NCI-H2081 (cell line): ENCODE results near the gene ANKRD62.
"Not testable (repeated sequence)": the region's sequence is repeated elsewhere in the genome, so short reads cannot be mapped to it uniquely, and the experiment has no call there.

Source experiments
- DNase-seq, 2 experiments: peaks; one replicate each; lab custom pipeline; 2025; lab: John Stamatoyannopoulos, UW

Gene ANKRD62

DNA sequence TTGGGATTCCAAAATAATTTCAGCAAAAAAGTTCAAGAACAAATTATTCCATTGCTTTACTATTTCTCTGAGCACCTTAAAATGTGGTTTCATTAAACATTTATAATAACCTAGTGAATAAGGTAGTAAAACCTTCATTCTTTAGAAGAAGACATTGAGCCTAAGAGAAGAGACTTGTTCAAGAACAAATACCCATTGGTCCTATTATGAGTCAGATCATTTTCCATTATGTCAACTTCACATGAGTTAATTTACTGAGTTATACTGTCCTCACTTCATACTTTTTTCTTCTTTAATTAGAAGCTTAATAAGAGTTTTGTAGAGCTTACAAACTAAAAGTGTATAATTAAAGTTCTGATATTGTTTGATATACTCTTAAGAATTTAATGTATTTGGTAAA lies 5.5 kb downstream of the ANKRD62 start:
- DNase-seq: no peak

- DNase-seq: no peak
Measured at GRCh38 chr18:12101266-12101665, 7.6 kb downstream of the ANKRD62 start.

GRCh38 chr18:12102136-12102842 lies 8.6 kb downstream of the ANKRD62 start:
- DNase-seq: peak in 1 of 2 experiments; percentile 13

DNA sequence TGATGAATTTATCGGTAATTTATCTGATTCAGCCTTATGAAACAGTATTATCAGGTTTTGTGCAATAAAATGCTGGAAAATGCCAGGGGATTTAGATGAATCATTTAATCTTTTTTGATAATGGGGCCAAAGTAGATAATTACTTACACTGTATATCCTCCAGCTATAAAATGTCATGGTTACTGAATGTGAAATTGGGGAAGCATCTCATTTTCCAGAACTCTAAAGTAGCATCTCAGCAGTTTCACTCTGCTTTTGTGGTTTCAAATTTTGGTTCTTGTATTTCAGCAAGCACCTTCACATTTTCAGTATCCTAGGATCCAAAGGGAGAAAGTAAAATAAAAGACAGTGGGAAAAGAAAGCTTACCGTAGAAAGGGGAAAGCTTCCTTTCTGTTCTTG lies 12.8 kb downstream of the ANKRD62 start:
- no peak for DNase-seq

GRCh38 chr18:12109836-12110235 lies 16.2 kb downstream of the ANKRD62 start:
- no peak for DNase-seq

GRCh38 chr18:12113999-12114646 lies 20.5 kb downstream of the ANKRD62 start:
- DNase-seq: no peak

- no peak for DNase-seq
Measured at GRCh38 chr18:12119358-12119757, 25.7 kb downstream of the ANKRD62 start.

DNA sequence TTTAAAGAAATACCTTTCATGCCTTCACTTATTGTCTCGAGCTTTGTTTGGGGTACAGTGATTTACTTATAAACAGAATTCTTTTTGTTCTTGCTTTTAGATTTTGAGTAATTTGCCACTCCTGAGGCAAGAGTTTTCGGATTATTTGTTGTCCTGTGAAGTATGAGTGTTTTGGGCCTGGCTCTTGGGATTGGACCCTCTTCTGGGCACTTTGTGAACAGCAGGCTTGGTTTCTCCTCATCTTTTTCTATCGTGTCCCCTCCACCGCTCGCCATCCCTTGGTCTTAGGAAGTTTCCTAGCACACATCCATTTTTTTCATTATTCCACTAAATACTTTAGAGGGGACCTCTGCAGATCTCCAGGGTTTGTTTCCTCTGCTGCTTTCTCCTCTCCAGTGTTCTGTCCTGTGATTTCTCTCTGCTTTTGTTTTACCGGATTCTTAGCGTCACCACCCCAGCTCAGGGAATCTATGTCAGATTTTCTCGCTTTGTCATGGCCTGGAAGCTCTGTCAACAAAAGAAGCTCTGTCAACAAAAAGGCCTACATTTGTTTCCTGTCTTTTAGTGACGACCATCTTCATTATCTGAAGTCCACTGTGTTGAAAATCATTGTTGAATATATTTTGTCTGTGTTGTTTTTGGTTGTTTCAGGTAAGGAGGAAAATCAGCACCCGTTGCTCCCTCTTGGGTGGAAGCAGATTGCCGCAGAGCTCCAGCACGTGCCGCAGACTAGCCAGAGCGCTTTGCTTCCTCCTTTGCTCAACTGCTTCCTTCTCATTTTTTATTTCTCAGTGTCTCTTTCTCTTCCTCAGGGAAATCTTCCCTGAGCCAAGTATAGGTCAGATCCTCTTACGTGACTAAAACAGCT lies 27.8 kb downstream of the ANKRD62 start:
- DNase-seq: no peak

- DNase-seq: not testable (repeated sequence)
Measured at GRCh38 chr18:12122043-12122389, 28.4 kb downstream of the ANKRD62 start.

GRCh38 chr18:12127647-12128046 lies 34.0 kb downstream of the ANKRD62 start:
- DNase-seq: not testable (repeated sequence)

- not testable (repeated sequence) for DNase-seq
Measured at GRCh38 chr18:12138831-12139230, 45.2 kb downstream of the ANKRD62 start.

GRCh38 chr18:12140866-12141265 lies 47.2 kb downstream of the ANKRD62 start:
- not testable (repeated sequence) for DNase-seq

- DNase-seq: not testable (repeated sequence)
Measured at GRCh38 chr18:12141778-12142177, 48.1 kb downstream of the ANKRD62 start.

DNA sequence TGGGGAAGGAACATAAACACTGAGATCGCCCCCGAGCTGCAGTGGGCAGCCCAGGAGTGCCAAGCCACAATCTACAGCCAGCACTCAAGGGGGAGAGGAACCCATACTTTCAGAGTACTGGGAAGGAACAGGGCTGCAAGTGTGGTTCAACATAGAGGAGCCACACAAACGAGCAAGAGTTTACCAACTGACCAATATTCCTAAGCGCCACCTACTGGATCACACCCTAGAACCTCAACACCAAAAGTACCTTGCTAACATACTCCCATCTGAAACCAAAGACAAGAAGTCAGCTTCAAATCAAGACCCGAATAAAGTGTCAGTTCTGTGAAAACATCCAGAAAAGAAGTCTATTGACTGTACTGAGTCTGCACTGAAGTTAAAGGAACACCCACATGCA lies 55.8 kb downstream of the ANKRD62 start:
- DNase-seq: not testable (repeated sequence)

DNA sequence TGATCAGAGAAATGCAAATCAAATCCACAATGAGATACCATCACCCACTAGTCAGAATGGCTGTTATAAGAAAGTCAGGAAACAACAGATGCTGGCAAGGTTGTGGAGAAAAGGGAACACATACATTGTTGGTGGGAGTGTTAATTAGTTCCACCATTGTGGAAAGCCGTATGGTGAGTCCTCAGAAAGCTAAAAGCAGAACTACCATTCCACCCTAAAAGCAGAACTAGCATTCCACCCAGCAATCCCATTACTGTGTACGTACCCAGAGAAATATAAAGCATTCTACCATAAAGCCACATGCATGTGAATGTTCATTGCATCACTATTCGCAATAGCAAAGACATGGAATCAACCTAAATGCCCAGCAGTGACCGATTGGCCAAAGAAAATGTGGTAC lies 60.7 kb downstream of the ANKRD62 start:
- DNase-seq: no peak

- no peak for DNase-seq
Measured at GRCh38 chr18:12155996-12156395, 62.4 kb downstream of the ANKRD62 start.

GRCh38 chr18:12159446-12159845 lies 65.8 kb downstream of the ANKRD62 start:
- no peak for DNase-seq

DNA sequence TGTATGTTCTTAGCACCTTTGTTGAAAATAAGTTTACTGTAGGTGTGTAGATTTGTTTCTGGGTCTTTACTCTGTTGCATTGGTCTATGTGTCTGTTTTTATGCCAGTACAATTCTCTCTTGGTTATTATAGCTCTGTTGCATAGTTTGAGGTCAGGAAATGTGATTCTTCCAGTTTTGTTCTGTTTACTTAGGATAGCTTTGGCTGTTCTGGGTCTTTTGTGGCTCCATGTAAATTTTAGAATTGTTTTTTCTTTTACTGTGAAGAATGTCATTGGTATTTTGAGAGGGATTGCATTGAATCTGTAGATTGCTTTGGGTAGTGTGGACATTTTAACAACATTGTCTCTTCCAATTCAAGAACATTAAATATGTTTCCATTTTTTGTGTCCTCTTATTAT lies 69.1 kb downstream of the ANKRD62 start:
- DNase-seq: no peak

DNA sequence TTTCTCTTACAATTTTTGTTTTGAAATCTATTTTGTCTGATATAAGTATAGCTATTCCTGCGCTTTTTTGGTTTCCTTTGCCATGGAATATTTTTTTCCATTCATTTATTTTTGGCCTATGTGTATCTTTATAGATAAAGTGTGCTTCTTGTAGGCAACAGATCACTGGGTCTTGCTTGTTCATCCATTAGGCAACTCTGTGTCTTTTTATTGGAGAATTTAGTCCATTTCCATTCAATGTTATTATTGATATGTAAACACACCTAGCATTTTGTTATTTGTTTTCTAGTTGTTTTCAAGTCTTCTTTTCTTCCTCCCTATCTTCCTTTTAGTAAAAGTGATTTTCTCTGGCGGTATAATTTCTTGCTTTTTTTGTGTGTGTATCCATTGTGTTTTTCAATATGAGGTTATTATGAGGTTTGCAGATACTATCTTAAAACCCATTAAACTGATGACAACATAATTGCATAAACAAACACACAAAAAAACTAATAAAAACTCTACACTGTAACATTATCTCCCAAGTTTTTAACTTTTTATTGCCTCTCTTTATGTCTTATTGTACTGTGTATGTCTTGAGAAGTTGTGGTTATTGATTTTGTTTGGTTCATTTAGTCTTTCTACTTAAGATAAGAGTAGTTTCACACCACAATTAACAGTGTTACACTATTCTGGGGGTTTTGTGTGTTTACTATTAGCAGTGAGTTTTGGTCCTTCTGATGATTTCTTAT lies 71.6 kb downstream of the ANKRD62 start:
- DNase-seq: no peak
